Measurements from ENCODE around the gene FGF12. TPM values are rescaled to one million over a fixed set of nuclear protein-coding genes. Genes with fewer than 3 reads are reported as not detected.
"Not testable (repeated sequence)": the region's sequence is repeated elsewhere in the genome, so short reads cannot be mapped to it uniquely, and the experiment has no call there.

Gene FGF12
- total RNA-seq, 1 donor from 2014 or later = 3.9 TPM

DNA sequence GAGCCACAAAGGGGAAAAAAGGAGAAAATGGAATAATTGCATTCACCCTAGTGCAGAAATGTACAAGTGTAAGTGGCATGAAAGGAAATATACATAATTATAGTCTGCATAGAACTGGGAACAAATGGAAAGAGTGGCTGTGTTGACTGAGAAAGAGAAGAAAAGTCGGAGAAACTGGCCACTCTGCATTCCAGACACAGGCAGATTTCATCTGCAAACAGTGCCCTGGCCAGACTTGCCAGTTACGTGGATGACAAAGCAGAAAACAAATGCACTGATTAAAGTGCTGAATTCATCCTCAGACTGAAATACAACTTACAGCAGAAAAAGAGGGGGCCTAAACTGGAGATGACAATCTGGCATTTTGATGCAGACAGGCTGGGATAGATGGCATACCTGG lies 129.8 kb downstream of the FGF12 start:
- DNase-seq = no peak

DNA sequence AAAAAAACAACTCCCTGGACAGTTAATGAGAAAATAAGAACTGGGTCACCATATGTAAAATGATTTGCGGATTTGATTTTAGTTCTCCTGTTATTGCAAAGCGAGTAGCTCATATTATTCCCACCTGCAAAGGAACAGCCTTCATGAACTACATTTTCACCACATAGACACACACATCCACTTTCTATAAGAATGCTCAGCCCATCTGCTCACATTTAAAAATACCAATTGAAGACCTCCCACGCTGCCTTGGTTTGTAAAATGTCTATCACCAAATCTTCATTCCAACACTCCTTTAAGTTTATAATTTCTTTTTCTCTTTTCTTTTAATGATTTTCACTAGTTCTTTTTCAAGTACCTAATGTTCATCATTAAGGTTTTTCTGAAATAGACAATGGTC lies 148.6 kb downstream of the FGF12 start:
- intact Hi-C loops (cut with DNase I) = no loop called here
- H3K4me1 ChIP-seq = no peaks in the 10 kb centered on the region
- DNase-seq (no peak), ATAC-seq (no peak)
- no peak overlapping the region for H3K4me3 ChIP-seq
- H3K36me3 ChIP-seq = no peaks in the 10 kb centered on the region
- no peak overlapping the region for H3K27ac ChIP-seq
- H3K9me3 ChIP-seq = no peaks in the 10 kb centered on the region
- TF ChIP-seq, protein P1, sequence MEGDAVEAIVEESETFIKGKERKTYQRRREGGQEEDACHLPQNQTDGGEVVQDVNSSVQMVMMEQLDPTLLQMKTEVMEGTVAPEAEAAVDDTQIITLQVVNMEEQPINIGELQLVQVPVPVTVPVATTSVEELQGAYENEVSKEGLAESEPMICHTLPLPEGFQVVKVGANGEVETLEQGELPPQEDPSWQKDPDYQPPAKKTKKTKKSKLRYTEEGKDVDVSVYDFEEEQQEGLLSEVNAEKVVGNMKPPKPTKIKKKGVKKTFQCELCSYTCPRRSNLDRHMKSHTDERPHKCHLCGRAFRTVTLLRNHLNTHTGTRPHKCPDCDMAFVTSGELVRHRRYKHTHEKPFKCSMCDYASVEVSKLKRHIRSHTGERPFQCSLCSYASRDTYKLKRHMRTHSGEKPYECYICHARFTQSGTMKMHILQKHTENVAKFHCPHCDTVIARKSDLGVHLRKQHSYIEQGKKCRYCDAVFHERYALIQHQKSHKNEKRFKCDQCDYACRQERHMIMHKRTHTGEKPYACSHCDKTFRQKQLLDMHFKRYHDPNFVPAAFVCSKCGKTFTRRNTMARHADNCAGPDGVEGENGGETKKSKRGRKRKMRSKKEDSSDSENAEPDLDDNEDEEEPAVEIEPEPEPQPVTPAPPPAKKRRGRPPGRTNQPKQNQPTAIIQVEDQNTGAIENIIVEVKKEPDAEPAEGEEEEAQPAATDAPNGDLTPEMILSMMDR (IDR thresholded peaks at IDR 0.05) = no peak
- H3K27me3 ChIP-seq (ENCODE audit: low read depth) = no peaks in the 10 kb centered on the region

More for the DNA sequence above, 129.8 kb downstream of the FGF12 start:
- Histone ChIP-seq H3K27me3 (ENCODE audit: low read depth) (no peaks in the 10 kb centered on the region), H3K36me3 (no peaks in the 10 kb centered on the region), H3K4me1 (no peaks in the 10 kb centered on the region), H3K9me3 (no peaks in the 10 kb centered on the region), H3K4me3 (no peak overlapping the region), H3K27ac (no peak overlapping the region)
- TF ChIP-seq, protein P1 (IDR thresholded peaks at IDR 0.05) = no peak
- intact Hi-C loops (cut with DNase I) = no loop called here
- ATAC-seq = peak in 1 of 2 donors; percentile 63

DNA sequence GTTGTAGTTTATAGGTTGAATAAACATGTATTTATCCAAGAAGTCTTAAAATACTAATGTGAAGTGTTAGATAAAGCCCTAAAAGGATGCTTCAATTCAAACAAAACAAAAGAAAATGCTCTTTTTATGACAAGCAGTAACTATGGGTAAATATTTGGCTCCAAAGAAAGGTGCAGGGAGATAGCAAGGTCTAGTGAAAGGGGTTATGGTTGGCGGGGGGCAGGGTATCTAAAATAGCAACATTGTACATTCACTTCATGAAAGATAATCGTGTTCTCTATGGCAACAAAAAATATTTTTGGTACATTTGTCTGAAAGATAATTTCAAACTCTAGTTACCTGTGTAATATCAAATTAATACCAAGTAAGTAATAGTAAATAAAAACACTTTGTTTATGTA lies 149.5 kb downstream of the FGF12 start:
- H3K36me3 ChIP-seq = no peaks in the 10 kb centered on the region
- no peaks in the 10 kb centered on the region for H3K4me1 ChIP-seq
- ATAC-seq (no peak), DNase-seq (no peak)
- no peak overlapping the region for H3K4me3 ChIP-seq
- H3K9me3 ChIP-seq = no peaks in the 10 kb centered on the region
- no peak overlapping the region for H3K27ac ChIP-seq
- no peaks in the 10 kb centered on the region for H3K27me3 ChIP-seq (ENCODE audit: low read depth)
- intact Hi-C loops (cut with DNase I) = no loop called here
- TF ChIP-seq, protein P1 (IDR thresholded peaks at IDR 0.05) = no peak

DNA sequence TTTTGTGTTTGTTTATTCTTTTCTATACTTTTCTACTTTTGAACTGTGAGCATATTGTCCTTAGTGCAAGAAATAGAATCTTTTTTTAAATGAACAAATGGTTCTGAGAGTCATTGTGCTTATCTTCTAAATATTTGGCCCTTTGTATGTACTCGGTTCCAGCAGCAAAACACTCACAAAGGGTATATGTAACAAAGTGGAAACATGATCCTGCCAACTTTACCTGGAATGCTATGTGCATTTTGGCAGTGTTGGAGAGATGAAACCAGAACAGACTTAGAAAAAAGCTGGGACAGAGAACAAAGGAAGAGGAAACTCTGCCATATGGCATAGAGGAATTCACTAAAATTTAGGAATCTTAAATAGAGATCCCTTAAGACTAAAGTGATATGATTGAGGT lies 150.1 kb downstream of the FGF12 start:
- H3K4me3 ChIP-seq = no peak overlapping the region
- TF ChIP-seq, protein P1 (IDR thresholded peaks at IDR 0.05) = no peak
- H3K9me3 ChIP-seq = no peaks in the 10 kb centered on the region
- H3K27ac ChIP-seq = no peak overlapping the region
- no peaks in the 10 kb centered on the region for H3K36me3 ChIP-seq
- no peak for ATAC-seq
- intact Hi-C loops (cut with DNase I) = no loop called here
- DNase-seq = no peak
- H3K4me1 ChIP-seq = no peaks in the 10 kb centered on the region
- H3K27me3 ChIP-seq (ENCODE audit: low read depth) = no peaks in the 10 kb centered on the region

DNA sequence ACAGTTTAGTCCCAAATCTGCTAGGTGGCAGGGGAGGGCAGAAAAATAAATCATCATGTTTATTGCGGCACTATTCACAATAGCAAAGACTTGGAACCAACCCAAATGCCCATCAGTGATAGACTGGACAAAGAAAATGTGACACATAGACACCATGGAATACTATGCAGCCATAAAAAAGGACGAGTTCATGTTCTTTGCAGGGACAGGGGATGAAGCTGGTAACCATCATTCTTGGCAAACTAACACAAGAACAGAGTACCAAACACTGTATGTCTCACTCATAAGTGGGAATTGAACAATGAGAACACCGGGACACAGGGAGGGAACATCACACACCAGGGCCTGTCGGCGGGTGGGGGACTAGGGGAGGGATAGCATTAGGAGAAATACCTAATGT lies 150.6 kb downstream of the FGF12 start:
- DNase-seq; H3K4me3 ChIP-seq; intact Hi-C loops (cut with DNase I); ATAC-seq; H3K36me3 ChIP-seq; H3K27ac ChIP-seq; H3K4me1 ChIP-seq; H3K27me3 ChIP-seq (ENCODE audit: low read depth); H3K9me3 ChIP-seq: not testable (repeated sequence)

DNA sequence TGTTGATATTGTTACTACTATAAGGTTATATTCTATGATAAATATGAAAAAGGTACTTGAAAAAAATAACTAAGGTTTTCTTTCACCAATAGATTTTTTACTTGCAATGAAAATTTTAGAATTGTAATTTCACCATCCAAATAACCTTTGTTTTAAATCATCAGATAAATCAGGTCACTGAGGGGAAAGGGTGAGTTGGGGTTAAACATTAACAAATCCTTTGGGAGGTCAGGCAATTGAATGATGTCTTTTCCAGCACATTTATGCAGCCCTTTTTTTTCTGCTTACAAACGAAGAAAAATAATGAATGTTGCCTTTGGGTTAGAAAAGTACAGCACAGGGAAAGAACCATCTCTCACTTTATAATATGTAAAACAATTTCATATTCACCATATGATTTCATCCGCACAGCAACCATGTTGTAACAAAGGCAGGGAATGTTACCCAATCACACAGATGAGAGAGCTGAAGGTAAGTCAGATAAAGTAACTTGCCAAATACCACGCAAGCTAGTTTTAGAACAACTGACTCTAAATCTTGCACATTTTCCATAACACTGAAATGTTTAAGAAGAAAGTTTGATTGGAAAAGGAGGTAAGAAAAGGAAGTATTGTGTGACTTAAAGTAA lies 151.3 kb downstream of the FGF12 start:
- ATAC-seq = no peak
- no peak for DNase-seq
- no peaks in the 10 kb centered on the region for H3K36me3 ChIP-seq
- no peak overlapping the region for H3K4me3 ChIP-seq
- H3K27ac ChIP-seq = no peak overlapping the region
- no peaks in the 10 kb centered on the region for H3K4me1 ChIP-seq
- no peaks in the 10 kb centered on the region for H3K27me3 ChIP-seq (ENCODE audit: low read depth)
- TF ChIP-seq, protein P1 (IDR thresholded peaks at IDR 0.05) = no peak
- intact Hi-C loops (cut with DNase I) = no loop called here
- no peaks in the 10 kb centered on the region for H3K9me3 ChIP-seq
